IPS-15b (cell line): ENCODE measurements around the gene TBC1D2B.

ENCODE experiments used
- H3K27me3 ChIP-seq: one replicate; pipeline ENCODE4 v1.6.1; 2013; ENCODE audit warnings: low read length; ENCODE audit not compliant: control insufficient read depth, insufficient read depth
- H3K36me3 ChIP-seq: one replicate; pipeline ENCODE4 v1.6.1; 2013; ENCODE audit warnings: low read length; ENCODE audit not compliant: control insufficient read depth, insufficient read depth
- H3K4me1 ChIP-seq: one replicate; pipeline ENCODE4 v1.6.1; 2013; ENCODE audit warnings: mild to moderate bottlenecking, low read length; ENCODE audit not compliant: control insufficient read depth, insufficient read depth
- H3K4me3 ChIP-seq: one replicate; pipeline ENCODE4 v1.5.1; 2013; ENCODE audit warnings: low read depth, low read length
- H3K9ac ChIP-seq: one replicate; pipeline ENCODE4 v1.6.1; 2013; ENCODE audit warnings: low read depth, mild to moderate bottlenecking, low read length
- H3K9me3 ChIP-seq: one replicate; pipeline ENCODE4 v1.6.1; 2013; ENCODE audit warnings: mild to moderate bottlenecking, low read length; ENCODE audit not compliant: control insufficient read depth, insufficient read depth

TBC1D2B gene

DNA sequence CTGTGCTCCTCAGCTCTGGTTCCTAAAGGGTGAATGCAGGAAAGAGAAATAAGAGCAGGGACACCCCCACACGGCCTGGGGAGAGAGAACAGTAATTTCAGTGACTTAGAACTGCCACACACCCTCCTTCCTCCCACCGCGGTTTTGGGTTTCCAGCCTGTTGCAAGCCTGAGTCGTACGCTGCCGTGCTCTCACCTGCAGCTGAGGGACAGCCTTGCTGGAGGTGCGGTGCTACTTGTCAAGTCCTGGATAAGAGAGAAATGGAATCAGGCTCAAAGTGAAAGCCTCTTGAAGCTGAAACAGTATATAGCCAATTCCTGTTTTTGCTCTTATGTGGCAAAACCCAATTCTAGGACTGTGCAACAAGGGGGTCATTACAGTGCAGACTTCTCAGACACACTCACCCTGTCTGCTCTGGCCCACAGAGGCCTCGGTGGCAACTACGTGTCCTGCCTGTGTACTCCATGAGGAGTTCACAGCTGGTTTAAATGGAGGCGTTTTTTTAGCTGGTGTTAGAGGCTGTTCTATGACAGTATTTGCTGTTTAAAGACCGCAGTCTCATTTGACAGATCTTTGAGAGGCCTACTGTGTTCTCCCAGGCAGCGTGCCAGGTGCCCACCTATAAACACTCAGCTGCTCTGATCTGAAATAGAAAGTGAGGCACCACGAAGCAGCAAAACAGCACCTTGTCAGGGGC is 42.9 kb downstream of the TBC1D2B start:
- Histone ChIP-seq H3K4me1 (no peaks in the 10 kb centered on the region), H3K4me3 (no peak overlapping the region), H3K9me3 (no peaks in the 10 kb centered on the region), H3K9ac (no peak overlapping the region), H3K27me3 (no peaks in the 10 kb centered on the region), H3K36me3 (no peaks in the 10 kb centered on the region)

DNA sequence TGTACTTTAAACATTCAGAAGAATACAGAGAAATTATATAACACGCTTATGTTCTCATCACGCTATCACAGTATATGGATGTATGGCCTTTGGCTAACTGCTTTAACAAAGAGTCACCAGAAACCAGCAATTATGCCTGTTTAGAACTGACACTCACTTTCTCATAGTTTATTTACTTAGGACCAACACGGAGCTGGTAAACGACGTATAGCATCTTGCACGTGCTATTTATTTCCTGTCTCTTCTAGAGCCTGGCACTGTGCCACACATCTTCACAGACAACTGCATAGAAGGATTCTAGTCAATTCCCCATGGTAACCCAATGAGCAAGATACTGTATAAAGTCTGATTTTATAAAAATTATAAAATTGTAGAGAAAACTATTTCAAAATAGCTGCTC is 43.6 kb downstream of the TBC1D2B start:
- Histone ChIP-seq H3K9me3 (no peaks in the 10 kb centered on the region), H3K4me1 (no peaks in the 10 kb centered on the region), H3K27me3 (no peaks in the 10 kb centered on the region), H3K9ac (no peak overlapping the region), H3K36me3 (no peaks in the 10 kb centered on the region), H3K4me3 (no peak overlapping the region)

GRCh38 chr15:78032671-78033070 is 44.8 kb downstream of the TBC1D2B start:
- Histone ChIP-seq H3K4me3 (no peak overlapping the region), H3K4me1 (no peaks in the 10 kb centered on the region), H3K36me3 (no peaks in the 10 kb centered on the region), H3K9me3 (no peaks in the 10 kb centered on the region), H3K27me3 (no peaks in the 10 kb centered on the region), H3K9ac (no peak overlapping the region)

DNA sequence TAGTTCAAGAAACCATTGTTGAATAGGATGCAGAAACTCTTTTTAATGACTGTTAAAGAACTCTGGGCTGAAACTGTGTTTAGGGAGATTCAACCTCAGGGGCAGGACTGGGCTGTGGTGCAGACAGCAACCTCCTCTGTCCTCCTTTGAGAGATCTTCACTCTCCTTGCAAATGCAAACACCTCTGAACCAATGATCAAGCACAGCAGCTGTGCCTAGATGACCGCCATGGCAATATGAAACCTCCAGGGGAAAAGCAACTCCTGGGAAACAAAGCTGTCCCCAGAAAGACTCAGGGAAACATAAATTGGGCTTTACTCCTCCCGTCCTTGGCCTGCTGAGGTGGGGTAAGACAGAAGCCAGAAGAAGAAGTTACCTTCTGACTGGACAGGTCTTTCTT is 52.6 kb downstream of the TBC1D2B start:
- Histone ChIP-seq H3K9ac (no peak overlapping the region), H3K4me1 (no peaks in the 10 kb centered on the region), H3K4me3 (no peak overlapping the region), H3K36me3 (peaks cover 5% of the 10 kb centered on the region), H3K27me3 (no peaks in the 10 kb centered on the region), H3K9me3 (no peaks in the 10 kb centered on the region)

- Histone ChIP-seq H3K36me3 (peaks cover 5% of the 10 kb centered on the region), H3K4me3 (no peak overlapping the region), H3K27me3 (no peaks in the 10 kb centered on the region), H3K4me1 (no peaks in the 10 kb centered on the region), H3K9ac (no peak overlapping the region), H3K9me3 (no peaks in the 10 kb centered on the region)
Measured at GRCh38 chr15:78024519-78024870, 53.0 kb downstream of the TBC1D2B start.

- H3K36me3 ChIP-seq = peaks cover 5% of the 10 kb centered on the region
- H3K27me3 ChIP-seq = no peaks in the 10 kb centered on the region
- H3K9ac ChIP-seq = no peak overlapping the region
- no peaks in the 10 kb centered on the region for H3K4me1 ChIP-seq
- no peaks in the 10 kb centered on the region for H3K9me3 ChIP-seq
- H3K4me3 ChIP-seq = no peak overlapping the region
Measured at GRCh38 chr15:78023865-78024518, 53.5 kb downstream of the TBC1D2B start.

- Histone ChIP-seq H3K4me3 (no peak overlapping the region), H3K27me3 (no peaks in the 10 kb centered on the region), H3K9ac (no peak overlapping the region), H3K4me1 (no peaks in the 10 kb centered on the region), H3K9me3 (no peaks in the 10 kb centered on the region), H3K36me3 (peaks cover 5% of the 10 kb centered on the region)
Measured at GRCh38 chr15:78023081-78023665, 54.3 kb downstream of the TBC1D2B start.

DNA sequence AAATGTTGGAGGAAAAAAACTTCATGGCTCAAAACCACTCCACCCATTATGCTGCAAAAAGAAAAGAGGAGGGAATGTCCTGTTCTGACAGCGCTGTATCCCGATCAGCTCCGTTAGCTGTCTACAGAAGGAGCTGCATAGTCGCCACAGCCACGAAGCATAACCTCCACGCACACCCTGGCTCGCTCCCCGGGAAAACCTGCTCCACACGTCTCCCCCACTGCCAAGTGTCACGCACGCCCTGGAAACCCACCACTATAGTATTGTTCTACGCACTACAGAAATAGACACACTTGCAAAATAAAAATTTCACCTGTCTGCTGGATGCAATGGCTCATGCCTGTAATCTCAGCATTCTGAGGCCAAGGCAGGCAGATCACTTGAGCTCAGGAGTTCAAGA is 55.8 kb downstream of the TBC1D2B start:
- H3K27me3 ChIP-seq = no peaks in the 10 kb centered on the region
- H3K9me3 ChIP-seq = no peaks in the 10 kb centered on the region
- no peaks in the 10 kb centered on the region for H3K4me1 ChIP-seq
- peaks cover 8% of the 10 kb centered on the region for H3K36me3 ChIP-seq
- H3K9ac ChIP-seq = no peak overlapping the region
- H3K4me3 ChIP-seq = no peak overlapping the region

- Histone ChIP-seq H3K36me3 (peaks cover 13% of the 10 kb centered on the region), H3K4me3 (no peak overlapping the region), H3K4me1 (no peaks in the 10 kb centered on the region), H3K9me3 (no peaks in the 10 kb centered on the region), H3K9ac (no peak overlapping the region), H3K27me3 (no peaks in the 10 kb centered on the region)
Measured at GRCh38 chr15:78020007-78020406, 57.5 kb downstream of the TBC1D2B start.

DNA sequence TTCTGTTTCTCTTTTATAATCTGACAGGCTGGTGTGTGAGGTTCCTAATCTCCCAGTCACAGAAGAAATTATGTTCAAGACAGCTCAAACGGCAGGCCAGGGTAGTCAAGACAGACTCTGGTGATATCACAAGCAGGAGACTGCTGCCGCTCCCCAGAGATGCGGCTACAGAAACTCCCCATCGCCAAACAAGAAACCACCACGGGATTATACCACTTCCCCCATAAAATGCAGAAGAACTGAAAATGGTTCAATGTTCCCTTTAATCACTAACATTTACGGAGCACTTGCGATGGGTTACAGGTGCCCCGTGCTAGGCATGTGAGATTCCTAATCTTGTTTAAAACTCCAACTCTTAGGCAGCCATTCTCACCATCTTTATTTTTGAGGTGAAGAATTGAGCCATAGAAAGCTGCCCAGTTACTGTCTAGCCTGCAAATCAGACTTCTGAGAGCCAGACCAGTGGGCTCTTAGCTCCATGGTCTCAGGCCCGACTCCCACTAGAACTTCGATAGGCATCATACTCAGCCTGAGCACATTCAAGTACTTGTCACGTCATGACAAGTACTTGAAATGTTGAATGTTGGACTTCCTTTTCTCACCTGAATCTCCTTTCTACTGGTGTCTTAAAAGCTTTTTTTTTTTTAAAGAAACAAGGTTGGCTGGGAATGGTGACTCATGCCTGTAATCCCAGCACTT is 58.4 kb downstream of the TBC1D2B start:
- H3K4me3 ChIP-seq = no peak overlapping the region

GRCh38 chr15:78018445-78018844 is 59.1 kb downstream of the TBC1D2B start:
- Histone ChIP-seq H3K4me3 (no peak overlapping the region), H3K9me3 (no peaks in the 10 kb centered on the region), H3K36me3 (peaks cover 8% of the 10 kb centered on the region), H3K4me1 (no peaks in the 10 kb centered on the region), H3K9ac (no peak overlapping the region), H3K27me3 (no peaks in the 10 kb centered on the region)

More for the DNA sequence above, 58.4 kb downstream of the TBC1D2B start:
- H3K36me3 ChIP-seq = peaks cover 9% of the 10 kb centered on the region
- H3K4me1 ChIP-seq = no peaks in the 10 kb centered on the region
- H3K9me3 ChIP-seq = no peaks in the 10 kb centered on the region
- no peak overlapping the region for H3K9ac ChIP-seq
- no peaks in the 10 kb centered on the region for H3K27me3 ChIP-seq
